Measurements from ENCODE around the gene PCYT1A. TPM values are rescaled to one million over a fixed set of nuclear protein-coding genes. Genes with fewer than 3 reads are reported as not detected.

The PCYT1A gene
- total RNA-seq, 1 donor from 2014 or later: 54.6 TPM

- TF ChIP-seq, protein P1, sequence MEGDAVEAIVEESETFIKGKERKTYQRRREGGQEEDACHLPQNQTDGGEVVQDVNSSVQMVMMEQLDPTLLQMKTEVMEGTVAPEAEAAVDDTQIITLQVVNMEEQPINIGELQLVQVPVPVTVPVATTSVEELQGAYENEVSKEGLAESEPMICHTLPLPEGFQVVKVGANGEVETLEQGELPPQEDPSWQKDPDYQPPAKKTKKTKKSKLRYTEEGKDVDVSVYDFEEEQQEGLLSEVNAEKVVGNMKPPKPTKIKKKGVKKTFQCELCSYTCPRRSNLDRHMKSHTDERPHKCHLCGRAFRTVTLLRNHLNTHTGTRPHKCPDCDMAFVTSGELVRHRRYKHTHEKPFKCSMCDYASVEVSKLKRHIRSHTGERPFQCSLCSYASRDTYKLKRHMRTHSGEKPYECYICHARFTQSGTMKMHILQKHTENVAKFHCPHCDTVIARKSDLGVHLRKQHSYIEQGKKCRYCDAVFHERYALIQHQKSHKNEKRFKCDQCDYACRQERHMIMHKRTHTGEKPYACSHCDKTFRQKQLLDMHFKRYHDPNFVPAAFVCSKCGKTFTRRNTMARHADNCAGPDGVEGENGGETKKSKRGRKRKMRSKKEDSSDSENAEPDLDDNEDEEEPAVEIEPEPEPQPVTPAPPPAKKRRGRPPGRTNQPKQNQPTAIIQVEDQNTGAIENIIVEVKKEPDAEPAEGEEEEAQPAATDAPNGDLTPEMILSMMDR (IDR thresholded peaks at IDR 0.05): no peak
- H3K27ac Mint-ChIP-seq: peak overlapping the region; percentile 59
- CTCF ChIA-PET: interaction anchor here (1.0 to 4.8 kb wide), 3 partner anchors 14 to 171 kb away, joined by 3 to 93 read pairs (median 7); no protein-coding TSS in a partner anchor
- intact Hi-C loops (cut with micrococcal nuclease): loop anchor here (10.0 kb wide), 1 partner anchor 290 kb away; the partner anchor contains the start of gene TNK2
- no peak overlapping the region for H3K4me3 Mint-ChIP-seq
- no peaks in the 10 kb centered on the region for H3K9me3 Mint-ChIP-seq
- no peak for DNase-seq
- no peaks in the 10 kb centered on the region for H3K36me3 Mint-ChIP-seq (ENCODE audit: low read depth)
- H3K4me1 Mint-ChIP-seq: peaks cover 49% of the 10 kb centered on the region
- POLR2A ChIA-PET: interaction anchor here (0.7 to 7.8 kb wide), 5 partner anchors 14 to 130 kb away, joined by 3 to 116 read pairs (median 3); no protein-coding TSS in a partner anchor
- ATAC-seq (ENCODE audit: low read depth): no peak
- no peaks in the 10 kb centered on the region for H3K27me3 Mint-ChIP-seq
Observed at GRCh38 chr3:196194542-196194915, 93.0 kb downstream of the PCYT1A start.

GRCh38 chr3:196193736-196194541, 93.6 kb downstream of the PCYT1A start:
- DNase-seq (no peak), ATAC-seq (ENCODE audit: low read depth) (no peak)
- TF ChIP-seq, protein P1 (IDR thresholded peaks at IDR 0.05): no peak
- Mint-ChIP-seq H3K27me3 (no peaks in the 10 kb centered on the region), H3K36me3 (ENCODE audit: low read depth) (no peaks in the 10 kb centered on the region), H3K27ac (peak overlapping the region; percentile 98), H3K9me3 (no peaks in the 10 kb centered on the region), H3K4me1 (peaks cover 55% of the 10 kb centered on the region), H3K4me3 (no peak overlapping the region)
- CTCF ChIA-PET: interaction anchor here (1.0 to 4.8 kb wide), 4 partner anchors 14 to 171 kb away, joined by 3 to 93 read pairs (median 6); partner anchors contain the start of gene TFRC
- POLR2A ChIA-PET: interaction anchor here (0.8 to 7.8 kb wide), 7 partner anchors 13 to 130 kb away, joined by 3 to 116 read pairs (median 16); no protein-coding TSS in a partner anchor
- intact Hi-C loops (cut with micrococcal nuclease): loop anchor here (10.0 kb wide), 1 partner anchor 289 kb away; the partner anchor contains the start of gene TNK2

DNA sequence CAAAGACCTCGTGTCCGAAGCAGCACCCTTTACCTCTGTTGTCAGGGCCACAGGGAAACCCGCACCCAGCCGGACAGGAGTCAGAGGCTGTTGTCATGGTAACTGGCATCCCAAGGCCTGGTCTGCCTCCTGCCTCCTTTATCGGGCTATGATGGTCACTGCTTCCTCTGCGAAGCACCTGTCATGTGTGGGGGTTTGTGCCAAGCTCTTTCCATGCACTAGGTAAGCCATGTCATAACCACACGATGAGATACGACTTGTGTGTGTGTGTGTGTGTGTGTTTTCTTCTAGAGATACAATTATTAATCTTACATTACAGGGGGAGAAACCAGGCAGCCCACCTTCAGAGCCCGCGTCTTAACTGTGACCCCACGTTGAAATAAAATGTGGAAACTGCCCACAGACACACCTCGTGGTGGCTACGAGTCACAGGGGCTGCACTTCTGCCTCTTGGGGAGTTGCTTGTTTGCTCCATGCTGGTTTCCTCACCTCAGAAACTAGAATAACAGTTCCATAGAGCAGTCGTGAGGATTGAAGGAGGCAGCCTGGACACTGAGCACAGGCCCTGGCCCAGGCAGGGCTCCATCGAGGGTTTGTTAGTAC, 94.3 kb downstream of the PCYT1A start:
- peaks cover 57% of the 10 kb centered on the region for H3K4me1 Mint-ChIP-seq
- intact Hi-C loops (cut with micrococcal nuclease): loop anchor here (10.0 kb wide), 1 partner anchor 288 kb away; the partner anchor contains the start of gene TNK2
- ChIA-PET POLR2A (interaction anchor here (0.7 to 7.8 kb wide), 12 partner anchors 10 to 120 kb away, joined by 3 to 116 read pairs (median 5); partner anchors contain the start of gene PCYT1A), CTCF (interaction anchor here (0.8 to 4.8 kb wide), 6 partner anchors 13 to 119 kb away, joined by 3 to 93 read pairs (median 6); partner anchors contain the start of gene TFRC)
- H3K27ac Mint-ChIP-seq: peak overlapping the region; percentile 98
- peak overlapping the region; percentile 70 for H3K4me3 Mint-ChIP-seq
- H3K9me3 Mint-ChIP-seq: no peaks in the 10 kb centered on the region
- TF ChIP-seq, protein P1 (IDR thresholded peaks at IDR 0.05): no peak
- ATAC-seq (ENCODE audit: low read depth) (no peak), DNase-seq (no peak)
- H3K27me3 Mint-ChIP-seq: no peaks in the 10 kb centered on the region
- no peaks in the 10 kb centered on the region for H3K36me3 Mint-ChIP-seq (ENCODE audit: low read depth)

GRCh38 chr3:196192524-196193051, 94.9 kb downstream of the PCYT1A start:
- Mint-ChIP-seq H3K9me3 (no peaks in the 10 kb centered on the region), H3K27ac (peak overlapping the region; percentile 98), H3K4me3 (peak overlapping the region; percentile 70), H3K27me3 (no peaks in the 10 kb centered on the region), H3K36me3 (ENCODE audit: low read depth) (no peaks in the 10 kb centered on the region), H3K4me1 (peaks cover 60% of the 10 kb centered on the region)
- ChIA-PET POLR2A (interaction anchor here (0.7 to 7.8 kb wide), 15 partner anchors 9 to 120 kb away, joined by 3 to 116 read pairs (median 5); partner anchors contain the start of gene PCYT1A), CTCF (interaction anchor here (0.8 to 4.8 kb wide), 7 partner anchors 13 to 119 kb away, joined by 3 to 93 read pairs (median 5); partner anchors contain the start of gene TFRC)
- TF ChIP-seq, protein P1 (IDR thresholded peaks at IDR 0.05): no peak
- intact Hi-C loops (cut with micrococcal nuclease): loop anchor here (1.0 to 10.0 kb wide), 6 partner anchors 13 to 288 kb away; partner anchors contain the start of genes TFRC and TNK2
- DNase-seq: no peak
- ATAC-seq (ENCODE audit: low read depth): peak; percentile 45

All from activated B cell treated with CpG ODN at 0.5 μM for 24 hours (primary cell).